ENCODE measurements around the gene DMRTA2. TPM values are rescaled to one million over a fixed set of nuclear protein-coding genes. Genes with fewer than 3 reads are reported as not detected.

Gene DMRTA2
- total RNA-seq, 6 experiments from 2014 or later: 0.05 to 0.08 TPM; not detected in 4

- no peak for TF ChIP-seq CTCF (IDR thresholded peaks at IDR 0.05)
- Mint-ChIP-seq H3K36me3 (ENCODE audit: low read depth) (no peaks in the 10 kb centered on the region; the same call in 1 of the 2 replicates), H3K9me3 (peaks cover 5% of the 10 kb centered on the region; the same call in 1 of the 2 replicates), H3K27ac (no peak overlapping the region), H3K27me3 (ENCODE audit: insufficient read depth) (peaks cover 82% of the 10 kb centered on the region), H3K4me3 (peak overlapping the region; percentile 88), H3K4me1 (ENCODE audit: low read depth) (peaks cover 41% of the 10 kb centered on the region)
- no peak for DNase-seq
These were observed 392 bp upstream of the DMRTA2 start for GRCh38 chr1:50423670-50424000.

GRCh38 chr1:50422675-50422945 is 633 bp downstream of the DMRTA2 start:
- peaks cover 5% of the 10 kb centered on the region; the same call in 1 of the 2 replicates for H3K9me3 Mint-ChIP-seq
- H3K36me3 Mint-ChIP-seq (ENCODE audit: low read depth): no peaks in the 10 kb centered on the region; the same call in 1 of the 2 replicates
- H3K4me1 Mint-ChIP-seq (ENCODE audit: low read depth): peaks cover 41% of the 10 kb centered on the region
- no peak overlapping the region for H3K4me3 Mint-ChIP-seq
- peaks cover 81% of the 10 kb centered on the region for H3K27me3 Mint-ChIP-seq (ENCODE audit: insufficient read depth)
- H3K27ac Mint-ChIP-seq: no peak overlapping the region
- no peak for TF ChIP-seq CTCF (IDR thresholded peaks at IDR 0.05)
- DNase-seq: no peak

- H3K27me3 Mint-ChIP-seq (ENCODE audit: insufficient read depth): peaks cover 79% of the 10 kb centered on the region
- H3K27ac Mint-ChIP-seq: no peak overlapping the region
- no peak for DNase-seq
- H3K36me3 Mint-ChIP-seq (ENCODE audit: low read depth): no peaks in the 10 kb centered on the region; the same call in 1 of the 2 replicates
- H3K4me1 Mint-ChIP-seq (ENCODE audit: low read depth): peaks cover 35% of the 10 kb centered on the region
- TF ChIP-seq CTCF (IDR thresholded peaks at IDR 0.05): no peak
- peak overlapping the region; percentile 2; the same call in 1 of the 2 replicates for H3K4me3 Mint-ChIP-seq
- peaks cover 5% of the 10 kb centered on the region; the same call in 1 of the 2 replicates for H3K9me3 Mint-ChIP-seq
These were observed 1.2 kb downstream of the DMRTA2 start for GRCh38 chr1:50421768-50422674.

- DNase-seq: no peak
- Mint-ChIP-seq H3K9me3 (peaks cover 5% of the 10 kb centered on the region; the same call in 1 of the 2 replicates), H3K4me1 (ENCODE audit: low read depth) (peaks cover 34% of the 10 kb centered on the region), H3K36me3 (ENCODE audit: low read depth) (no peaks in the 10 kb centered on the region; the same call in 1 of the 2 replicates), H3K4me3 (0 out of 2 replicates have a peak overlapping the region, but pooled peaks have one; percentile 2), H3K27me3 (ENCODE audit: insufficient read depth) (peaks cover 81% of the 10 kb centered on the region), H3K27ac (no peak overlapping the region)
- TF ChIP-seq CTCF (IDR thresholded peaks at IDR 0.05): no peak
These were observed 1.9 kb downstream of the DMRTA2 start for GRCh38 chr1:50421366-50421748.

GRCh38 chr1:50420689-50421365 is 2.4 kb downstream of the DMRTA2 start:
- Mint-ChIP-seq H3K27me3 (ENCODE audit: insufficient read depth) (peaks cover 81% of the 10 kb centered on the region), H3K9me3 (peaks cover 5% of the 10 kb centered on the region; the same call in 1 of the 2 replicates), H3K4me3 (peak overlapping the region; percentile 61), H3K27ac (no peak overlapping the region), H3K36me3 (ENCODE audit: low read depth) (no peaks in the 10 kb centered on the region; the same call in 1 of the 2 replicates), H3K4me1 (ENCODE audit: low read depth) (peaks cover 34% of the 10 kb centered on the region)
- DNase-seq: no peak
- TF ChIP-seq CTCF (IDR thresholded peaks at IDR 0.05): no peak

Data from HFFc6 (cell line).